T-helper 1 cell treated with Interleukin-12 subunit alpha and Interleukin-12 subunit beta and Interleukin-4 antibody, amounts not matched to agents 30 μg/mL and 1 μg/mL, for 36 hours (primary cell): ENCODE data around the gene PCED1B.
"Not testable (repeated sequence)": the region's sequence is repeated elsewhere in the genome, so short reads cannot be mapped to it uniquely, and the experiment has no call there.

Experiments used
- H3K27ac Mint-ChIP-seq: one replicate; pipeline ENCODE4 v1.8.0; 2021; ENCODE audit warnings: mild to moderate bottlenecking, mixed read lengths
- H3K27me3 Mint-ChIP-seq: one replicate; pipeline ENCODE4 v1.8.0; 2021; ENCODE audit warnings: low read depth, mixed read lengths
- H3K36me3 Mint-ChIP-seq: one replicate; pipeline ENCODE4 v1.8.0; 2021; ENCODE audit warnings: low read depth, mixed read lengths
- H3K4me1 Mint-ChIP-seq: one replicate; pipeline ENCODE4 v1.8.0; 2021; ENCODE audit warnings: low read depth, mixed read lengths
- H3K4me3 Mint-ChIP-seq: one replicate; pipeline ENCODE4 v1.8.0; 2021; ENCODE audit warnings: mild to moderate bottlenecking, moderate library complexity, mixed read lengths
- H3K9me3 Mint-ChIP-seq: one replicate; pipeline ENCODE4 v1.8.0; 2021; ENCODE audit warnings: mixed read lengths

PCED1B gene

DNA sequence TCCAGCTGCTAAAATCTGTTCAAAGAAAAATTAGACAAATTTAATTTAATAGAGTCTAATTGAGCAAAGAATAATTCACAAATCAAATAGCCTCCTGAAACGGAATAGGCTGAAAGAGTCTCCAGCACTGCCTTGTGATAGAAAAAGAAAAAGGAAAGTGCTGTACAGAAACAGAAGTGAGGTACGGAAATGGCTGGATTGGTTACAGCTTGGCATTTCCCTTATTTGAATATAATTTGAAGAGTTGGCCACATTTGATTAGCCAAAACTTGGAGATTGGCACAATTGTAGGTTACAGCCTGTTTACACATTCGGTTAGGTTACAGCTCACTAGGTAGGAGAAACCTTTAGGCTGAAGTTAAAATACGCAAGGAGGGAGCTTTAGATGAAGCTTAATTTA is 24.8 kb upstream of the PCED1B start:
- peaks cover 1% of the 10 kb centered on the region for H3K36me3 Mint-ChIP-seq
- H3K9me3 Mint-ChIP-seq, result peaks cover 25% of the 10 kb centered on the region
- H3K4me1 Mint-ChIP-seq, result no peaks in the 10 kb centered on the region
- H3K27ac Mint-ChIP-seq, result no peak overlapping the region
- H3K27me3 Mint-ChIP-seq, result peaks cover 5% of the 10 kb centered on the region
- H3K4me3 Mint-ChIP-seq, result no peak overlapping the region

GRCh38 chr12:47055856-47056255 is 23.6 kb upstream of the PCED1B start:
- not testable (repeated sequence) for H3K36me3 Mint-ChIP-seq, H3K4me1 Mint-ChIP-seq, H3K27me3 Mint-ChIP-seq, H3K4me3 Mint-ChIP-seq, H3K27ac Mint-ChIP-seq
- H3K9me3 Mint-ChIP-seq, result peaks cover 25% of the 10 kb centered on the region

DNA sequence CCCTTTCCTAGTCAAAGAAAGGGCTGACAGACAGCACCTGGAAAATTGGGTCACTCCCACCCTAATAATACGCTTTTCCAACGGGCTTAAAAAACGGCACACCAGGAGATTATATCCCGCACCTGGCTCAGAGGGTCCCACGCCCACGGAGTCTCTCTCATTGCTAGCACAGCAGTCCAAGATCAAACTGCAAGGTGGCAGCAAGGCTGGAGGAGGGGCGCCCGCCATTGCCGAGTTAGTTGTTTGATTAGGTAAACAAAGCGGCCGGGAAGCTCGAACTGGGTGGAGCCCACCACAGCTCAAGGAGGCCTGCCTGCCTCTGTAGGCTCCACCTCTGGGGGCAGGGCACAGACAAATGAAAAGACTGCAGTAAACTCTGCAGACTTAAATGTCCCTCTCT is 22.5 kb upstream of the PCED1B start:
- H3K27me3 Mint-ChIP-seq, H3K27ac Mint-ChIP-seq, H3K36me3 Mint-ChIP-seq, H3K4me1 Mint-ChIP-seq, H3K4me3 Mint-ChIP-seq: not testable (repeated sequence)
- H3K9me3 Mint-ChIP-seq, result peaks cover 17% of the 10 kb centered on the region

DNA sequence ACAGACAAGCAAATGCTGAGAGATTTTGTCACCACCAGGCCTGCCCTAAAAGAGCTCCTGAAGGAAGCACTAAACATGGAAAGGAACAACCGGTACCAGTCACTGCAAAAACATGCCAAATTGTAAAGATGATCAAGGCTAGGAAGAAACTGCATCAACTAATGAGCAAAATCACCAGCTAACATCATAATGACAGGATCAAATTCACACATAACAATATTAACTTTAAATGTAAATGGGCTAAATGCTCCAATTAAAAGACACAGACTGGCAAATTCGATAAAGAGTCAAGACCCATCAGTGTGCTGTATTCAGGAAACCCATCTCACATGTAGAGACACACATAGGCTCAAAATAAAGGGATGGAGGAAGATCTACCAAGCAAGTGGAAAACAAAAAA is 20.8 kb upstream of the PCED1B start:
- H3K36me3 Mint-ChIP-seq, H3K27me3 Mint-ChIP-seq: not testable (repeated sequence)

GRCh38 chr12:47065546-47065945 is 13.9 kb upstream of the PCED1B start:
- Mint-ChIP-seq H3K4me3 (no peak overlapping the region), H3K27ac (no peak overlapping the region), H3K36me3 (no peaks in the 10 kb centered on the region), H3K4me1 (no peaks in the 10 kb centered on the region), H3K9me3 (peaks cover 12% of the 10 kb centered on the region), H3K27me3 (no peaks in the 10 kb centered on the region)

More for the DNA sequence above, 20.8 kb upstream of the PCED1B start:
- H3K27ac Mint-ChIP-seq, H3K4me3 Mint-ChIP-seq, H3K4me1 Mint-ChIP-seq: not testable (repeated sequence)
- H3K9me3 Mint-ChIP-seq, result peaks cover 21% of the 10 kb centered on the region

DNA sequence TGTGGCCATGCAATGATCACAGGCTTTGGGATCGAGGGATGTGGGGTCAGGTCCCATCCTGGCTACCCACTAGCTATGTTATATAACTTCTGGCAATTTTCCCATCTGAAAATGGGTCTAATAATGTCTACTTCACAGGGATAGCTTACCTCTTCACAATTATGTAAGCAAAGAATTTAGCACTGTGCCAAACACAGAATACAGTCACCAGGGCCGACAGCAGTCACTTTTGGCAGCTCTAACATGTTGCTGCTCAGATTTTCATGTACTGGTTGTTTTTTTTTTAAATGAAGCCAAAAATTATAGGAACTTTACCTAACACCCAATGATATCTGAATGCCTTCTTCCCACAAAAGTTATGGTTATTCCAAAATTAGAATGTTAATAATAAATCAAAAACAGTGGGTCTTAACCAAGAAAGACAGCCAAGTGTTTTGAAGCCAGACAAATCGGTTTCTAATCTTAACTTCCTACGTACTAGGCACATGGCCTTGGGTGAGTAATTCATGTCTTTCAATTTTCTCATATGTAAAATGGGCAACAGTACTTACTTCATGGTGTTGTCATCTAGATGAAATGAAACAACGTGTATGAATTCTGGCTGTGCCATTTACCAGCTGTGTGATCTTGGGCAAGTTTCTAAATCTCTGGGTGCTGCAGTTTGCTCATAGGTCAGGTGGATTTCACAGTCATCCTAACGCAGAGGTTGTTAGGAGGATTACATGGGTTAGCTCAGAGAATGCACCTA is 13.0 kb upstream of the PCED1B start:
- H3K27ac Mint-ChIP-seq, result no peak overlapping the region
- H3K4me1 Mint-ChIP-seq, result no peaks in the 10 kb centered on the region
- H3K27me3 Mint-ChIP-seq, result no peaks in the 10 kb centered on the region
- peaks cover 8% of the 10 kb centered on the region for H3K9me3 Mint-ChIP-seq
- no peaks in the 10 kb centered on the region for H3K36me3 Mint-ChIP-seq
- no peak overlapping the region for H3K4me3 Mint-ChIP-seq

GRCh38 chr12:47067176-47067575 is 12.2 kb upstream of the PCED1B start:
- H3K4me1 Mint-ChIP-seq, result no peaks in the 10 kb centered on the region
- no peaks in the 10 kb centered on the region for H3K27me3 Mint-ChIP-seq
- no peak overlapping the region for H3K4me3 Mint-ChIP-seq
- H3K36me3 Mint-ChIP-seq, result no peaks in the 10 kb centered on the region
- H3K27ac Mint-ChIP-seq, result no peak overlapping the region
- peaks cover 8% of the 10 kb centered on the region for H3K9me3 Mint-ChIP-seq

DNA sequence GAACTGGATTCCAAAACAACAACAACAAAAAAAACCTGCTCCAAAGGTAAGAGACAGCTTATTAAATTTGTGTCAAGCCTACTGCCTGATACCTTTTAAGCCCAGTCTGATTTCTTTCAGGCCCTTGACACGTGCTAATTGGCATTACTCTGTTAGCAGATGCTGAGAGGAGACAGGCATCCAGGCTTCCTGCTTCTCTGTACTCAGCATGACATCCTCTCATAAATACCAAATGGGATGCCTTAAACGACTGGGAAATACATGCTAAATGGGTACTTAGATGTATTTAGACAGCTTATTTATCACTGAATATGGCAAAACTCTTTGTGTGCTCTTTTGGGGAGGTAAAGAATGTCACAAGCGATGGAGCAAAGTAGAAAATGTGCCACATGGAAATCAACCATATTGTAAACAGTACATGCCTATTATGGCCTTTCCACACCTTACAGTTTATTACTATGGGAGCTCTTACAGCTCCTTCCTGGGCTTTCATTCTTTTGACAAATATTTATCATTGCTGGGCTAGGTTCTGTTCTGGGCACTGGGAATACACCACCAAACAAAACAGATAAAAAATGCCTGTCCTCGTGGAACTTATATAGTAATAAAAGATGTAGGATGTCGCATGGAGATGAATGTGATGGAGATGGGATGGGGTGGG is 11.5 kb upstream of the PCED1B start:
- Mint-ChIP-seq H3K36me3 (no peaks in the 10 kb centered on the region), H3K4me3 (no peak overlapping the region), H3K27me3 (no peaks in the 10 kb centered on the region), H3K9me3 (peaks cover 8% of the 10 kb centered on the region), H3K4me1 (no peaks in the 10 kb centered on the region), H3K27ac (no peak overlapping the region)

DNA sequence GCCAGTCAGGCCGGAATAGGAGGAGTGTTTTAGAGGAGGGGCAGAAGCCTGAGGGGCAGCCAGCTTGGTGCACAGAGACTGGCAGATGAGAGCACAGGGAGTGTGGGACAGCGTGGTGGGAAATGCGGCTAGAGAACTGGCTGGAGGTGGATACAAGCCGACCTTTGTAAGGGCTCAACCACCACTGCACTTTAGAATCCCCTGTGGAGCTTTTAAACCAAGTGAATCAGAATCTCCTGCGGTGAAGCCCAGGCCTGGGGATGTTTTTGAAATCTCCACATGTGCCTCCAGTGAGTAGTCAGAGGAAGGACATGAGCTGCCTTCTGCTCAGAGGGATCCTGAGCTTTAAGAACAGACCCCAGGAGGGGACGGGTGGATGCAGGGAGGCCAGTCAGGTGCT is 10.9 kb upstream of the PCED1B start:
- peaks cover 3% of the 10 kb centered on the region for H3K9me3 Mint-ChIP-seq
- no peaks in the 10 kb centered on the region for H3K4me1 Mint-ChIP-seq
- no peaks in the 10 kb centered on the region for H3K36me3 Mint-ChIP-seq
- no peak overlapping the region for H3K27ac Mint-ChIP-seq
- H3K4me3 Mint-ChIP-seq, result no peak overlapping the region
- no peaks in the 10 kb centered on the region for H3K27me3 Mint-ChIP-seq

- no peaks in the 10 kb centered on the region for H3K4me1 Mint-ChIP-seq
- H3K36me3 Mint-ChIP-seq, result no peaks in the 10 kb centered on the region
- H3K27me3 Mint-ChIP-seq, result peaks cover 6% of the 10 kb centered on the region
- H3K9me3 Mint-ChIP-seq, result no peaks in the 10 kb centered on the region
- H3K4me3 Mint-ChIP-seq, result no peak overlapping the region
- no peak overlapping the region for H3K27ac Mint-ChIP-seq
Measured at GRCh38 chr12:47070310-47070709, 9.1 kb upstream of the PCED1B start.

DNA sequence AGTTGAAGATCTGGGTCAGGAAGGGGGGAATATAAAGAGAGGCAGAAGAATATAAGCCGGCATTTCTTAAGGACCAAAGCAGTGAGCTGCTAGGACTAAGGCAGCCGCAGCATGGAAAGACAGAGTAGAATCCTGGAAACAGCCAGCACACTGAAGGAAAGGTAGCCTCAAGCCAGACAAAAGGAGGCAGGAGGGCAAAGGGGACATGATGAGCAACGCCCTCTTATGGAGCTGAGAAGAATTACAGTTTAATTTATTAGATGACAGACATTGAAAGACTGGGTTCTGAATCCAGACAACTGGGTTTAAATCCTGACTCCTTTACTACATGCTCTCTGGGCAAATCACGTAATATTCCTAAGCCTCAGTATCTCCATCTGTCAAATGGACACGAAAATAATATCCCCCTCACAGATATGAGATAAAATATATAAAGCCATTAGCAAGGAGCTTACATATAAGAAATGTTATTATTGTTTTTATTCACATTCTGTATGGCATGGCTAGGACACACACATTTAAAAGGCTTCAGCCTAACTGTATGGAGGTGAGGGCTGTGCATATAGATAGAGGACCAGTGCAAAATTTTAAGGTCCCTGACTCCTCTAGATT is 8.1 kb upstream of the PCED1B start:
- Mint-ChIP-seq H3K36me3 (no peaks in the 10 kb centered on the region), H3K27ac (no peak overlapping the region), H3K4me1 (no peaks in the 10 kb centered on the region), H3K4me3 (no peak overlapping the region), H3K9me3 (no peaks in the 10 kb centered on the region), H3K27me3 (peaks cover 6% of the 10 kb centered on the region)

- no peaks in the 10 kb centered on the region for H3K36me3 Mint-ChIP-seq
- no peaks in the 10 kb centered on the region for H3K9me3 Mint-ChIP-seq
- H3K4me3 Mint-ChIP-seq, result no peak overlapping the region
- peaks cover 12% of the 10 kb centered on the region for H3K4me1 Mint-ChIP-seq
- no peak overlapping the region for H3K27ac Mint-ChIP-seq
- peaks cover 6% of the 10 kb centered on the region for H3K27me3 Mint-ChIP-seq
Measured at GRCh38 chr12:47073951-47074350, 5.5 kb upstream of the PCED1B start.

GRCh38 chr12:47074757-47075156 is 4.7 kb upstream of the PCED1B start:
- H3K27me3 Mint-ChIP-seq, result peaks cover 6% of the 10 kb centered on the region
- H3K36me3 Mint-ChIP-seq, result no peaks in the 10 kb centered on the region
- H3K4me3 Mint-ChIP-seq, result no peak overlapping the region
- no peaks in the 10 kb centered on the region for H3K9me3 Mint-ChIP-seq
- H3K27ac Mint-ChIP-seq, result no peak overlapping the region
- H3K4me1 Mint-ChIP-seq, result peaks cover 17% of the 10 kb centered on the region

DNA sequence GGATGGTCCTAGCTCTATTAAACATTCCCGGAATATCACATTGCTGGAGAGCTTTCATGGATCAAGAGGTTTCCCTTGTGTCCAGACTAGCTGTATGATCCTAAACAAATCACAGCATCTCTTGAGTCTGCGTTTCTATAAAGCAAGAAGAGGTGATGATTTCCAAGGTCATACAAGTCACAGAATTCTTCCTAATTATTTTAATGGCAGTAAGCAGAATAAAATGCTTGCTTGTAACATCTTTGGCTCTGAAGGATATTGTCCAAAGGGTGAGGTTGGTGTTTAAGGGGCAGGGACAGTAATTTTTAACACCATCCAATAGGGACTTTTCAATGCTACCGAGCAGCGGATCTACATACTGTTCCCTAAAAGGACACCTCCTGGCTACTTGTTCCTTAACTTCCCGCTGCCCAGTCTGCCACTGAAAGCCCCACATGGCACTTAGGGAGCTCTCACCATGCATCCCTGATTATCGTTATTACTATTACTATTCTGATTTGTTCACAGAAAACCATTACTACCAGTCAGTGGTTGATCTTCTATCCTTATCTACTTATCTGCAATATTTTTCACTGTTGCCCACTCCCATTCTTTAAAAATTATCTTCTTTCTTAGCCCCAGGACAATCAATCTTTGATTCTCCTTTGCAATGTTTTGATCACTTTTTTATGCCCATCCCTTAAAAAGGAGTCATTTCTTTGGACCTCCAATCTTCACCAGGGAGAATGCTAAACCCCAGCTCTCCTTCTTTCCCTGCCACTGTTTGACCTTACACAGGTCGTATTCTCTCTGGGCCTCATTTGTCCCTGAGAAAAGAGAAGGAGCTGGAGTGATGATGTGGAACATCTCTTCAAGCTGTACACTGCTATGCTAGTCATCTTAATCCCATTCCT is 4.0 kb upstream of the PCED1B start:
- no peak overlapping the region for H3K27ac Mint-ChIP-seq
- H3K27me3 Mint-ChIP-seq, result peaks cover 6% of the 10 kb centered on the region

More for the DNA sequence above, 4.0 kb upstream of the PCED1B start:
- Mint-ChIP-seq H3K9me3 (no peaks in the 10 kb centered on the region), H3K4me3 (no peak overlapping the region), H3K4me1 (peaks cover 20% of the 10 kb centered on the region), H3K36me3 (no peaks in the 10 kb centered on the region)
